CD1c-positive myeloid dendritic cell (primary cell): ENCODE measurements around the gene GSG1L2.

Source experiments
- DNase-seq: peaks from one replicate; pipeline ENCODE4 v3.0.0-alpha.2; 2016; ENCODE audit errors: extremely low spot score

The GSG1L2 gene

GRCh38 chr17:9821921-9822320 lies at the start of gene GSG1L2:
TSS of gene GSG1L2 (minus strand) at chr17:9822079. CDS start at chr17:9822071, 8 bp downstream.
- DNase-seq: no peak

DNA sequence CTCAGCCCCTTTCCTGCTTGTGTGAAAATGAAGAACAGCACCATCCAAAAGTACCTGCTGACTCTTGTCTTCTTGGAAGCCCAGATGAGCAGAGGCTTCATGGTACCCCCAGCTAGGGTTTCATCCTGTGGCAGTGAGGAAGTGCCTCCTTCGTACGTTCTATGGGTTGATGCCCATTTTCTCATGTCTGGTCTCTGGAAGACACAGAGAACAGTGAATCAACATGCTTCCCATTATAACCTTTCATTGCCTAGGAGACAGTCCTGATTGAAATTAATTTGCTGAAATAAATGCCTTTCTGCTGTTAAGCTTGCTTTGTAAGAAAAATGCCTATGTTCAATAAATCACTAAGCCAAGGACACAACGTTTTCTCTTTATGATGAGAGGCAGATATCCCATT lies 46.7 kb upstream of the GSG1L2 start:
- no peak for DNase-seq

GRCh38 chr17:9865586-9865985 lies 43.7 kb upstream of the GSG1L2 start:
- no peak for DNase-seq

DNA sequence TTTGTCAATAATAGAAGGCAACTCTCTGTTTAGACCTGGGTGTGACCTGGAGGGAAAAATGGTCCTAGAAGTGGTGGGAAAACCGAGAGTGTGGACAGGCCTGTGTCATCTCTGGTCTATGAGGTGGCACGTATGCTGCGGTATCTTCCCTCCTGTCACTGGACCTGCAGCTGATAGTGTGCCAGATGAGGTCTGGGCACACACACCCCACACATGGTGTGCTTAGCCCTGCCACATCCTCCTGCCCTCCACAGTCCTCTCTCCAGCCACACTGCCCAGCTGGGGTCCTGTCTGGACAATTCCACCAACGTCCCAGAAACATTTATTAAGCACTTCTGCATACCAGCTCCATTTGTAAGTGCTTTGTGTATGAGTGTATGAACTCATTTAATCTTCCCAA lies 41.1 kb upstream of the GSG1L2 start:
- DNase-seq: no peak

- no peak for DNase-seq
These were observed 40.3 kb upstream of the GSG1L2 start for GRCh38 chr17:9862220-9862619.

GRCh38 chr17:9860851-9861250 lies 39.0 kb upstream of the GSG1L2 start:
- no peak for DNase-seq

DNA sequence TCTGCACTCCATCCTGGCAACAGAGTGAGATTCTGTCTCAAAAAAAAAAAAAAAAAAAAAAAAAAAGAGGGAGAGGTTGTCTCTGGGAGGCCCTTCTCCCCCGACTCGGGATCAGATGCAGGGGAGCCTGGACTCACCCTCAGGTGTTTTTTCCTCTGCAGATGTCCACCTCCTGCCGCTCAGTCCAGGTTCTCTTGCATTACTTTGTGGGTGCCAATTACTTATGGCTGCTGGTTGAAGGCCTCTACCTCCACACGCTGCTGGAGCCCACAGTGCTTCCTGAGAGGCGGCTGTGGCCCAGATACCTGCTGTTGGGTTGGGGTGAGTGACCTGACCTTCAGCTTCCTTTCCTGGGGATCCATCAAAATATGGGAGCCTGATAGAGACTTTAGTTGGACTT lies 37.9 kb upstream of the GSG1L2 start:
- DNase-seq: no peak

- no peak for DNase-seq
These were observed 33.2 kb upstream of the GSG1L2 start for GRCh38 chr17:9855036-9855435.

DNA sequence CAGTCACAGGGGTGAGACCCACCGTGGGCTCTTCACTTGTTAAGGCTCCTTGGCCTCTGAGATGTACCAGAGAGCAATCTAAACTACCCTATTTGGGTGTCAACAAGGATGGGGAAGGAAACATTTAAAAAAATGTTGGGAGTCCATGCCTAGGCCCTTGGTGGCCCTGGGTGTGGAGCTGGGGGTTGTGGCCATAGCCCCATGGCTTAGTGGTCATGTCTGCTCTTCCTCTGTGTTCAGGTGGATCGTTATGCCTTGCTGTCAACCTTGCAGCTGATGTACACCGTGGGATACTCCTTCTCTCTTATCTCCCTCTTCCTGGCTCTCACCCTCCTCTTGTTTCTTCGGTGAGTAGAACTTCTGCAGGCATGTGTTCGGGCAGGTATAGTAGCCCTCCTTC lies 32.4 kb upstream of the GSG1L2 start:
- DNase-seq: no peak

GRCh38 chr17:9850151-9850550 lies 28.3 kb upstream of the GSG1L2 start:
- DNase-seq: no peak

DNA sequence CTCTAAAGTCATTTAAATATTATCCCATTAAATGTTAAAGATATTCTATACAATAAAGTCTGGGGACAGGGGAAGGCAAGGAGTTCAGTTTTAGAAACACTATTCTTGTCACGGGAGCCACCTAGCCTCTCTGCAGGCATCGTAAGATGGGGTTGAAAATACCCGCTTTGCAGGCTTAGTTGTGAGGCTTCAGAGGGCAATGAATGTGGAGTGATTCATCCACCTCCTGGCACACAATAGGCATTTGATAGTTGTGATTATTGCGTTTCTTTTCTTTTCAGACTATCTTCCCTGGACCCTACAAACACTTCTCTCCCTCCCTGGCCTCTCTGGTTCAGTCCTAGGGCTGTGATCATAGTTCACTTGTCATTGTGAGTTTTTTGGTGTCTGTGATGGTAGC lies 23.4 kb upstream of the GSG1L2 start:
- DNase-seq: no peak

- no peak for DNase-seq
These were observed 22.3 kb upstream of the GSG1L2 start for GRCh38 chr17:9844153-9844552.

DNA sequence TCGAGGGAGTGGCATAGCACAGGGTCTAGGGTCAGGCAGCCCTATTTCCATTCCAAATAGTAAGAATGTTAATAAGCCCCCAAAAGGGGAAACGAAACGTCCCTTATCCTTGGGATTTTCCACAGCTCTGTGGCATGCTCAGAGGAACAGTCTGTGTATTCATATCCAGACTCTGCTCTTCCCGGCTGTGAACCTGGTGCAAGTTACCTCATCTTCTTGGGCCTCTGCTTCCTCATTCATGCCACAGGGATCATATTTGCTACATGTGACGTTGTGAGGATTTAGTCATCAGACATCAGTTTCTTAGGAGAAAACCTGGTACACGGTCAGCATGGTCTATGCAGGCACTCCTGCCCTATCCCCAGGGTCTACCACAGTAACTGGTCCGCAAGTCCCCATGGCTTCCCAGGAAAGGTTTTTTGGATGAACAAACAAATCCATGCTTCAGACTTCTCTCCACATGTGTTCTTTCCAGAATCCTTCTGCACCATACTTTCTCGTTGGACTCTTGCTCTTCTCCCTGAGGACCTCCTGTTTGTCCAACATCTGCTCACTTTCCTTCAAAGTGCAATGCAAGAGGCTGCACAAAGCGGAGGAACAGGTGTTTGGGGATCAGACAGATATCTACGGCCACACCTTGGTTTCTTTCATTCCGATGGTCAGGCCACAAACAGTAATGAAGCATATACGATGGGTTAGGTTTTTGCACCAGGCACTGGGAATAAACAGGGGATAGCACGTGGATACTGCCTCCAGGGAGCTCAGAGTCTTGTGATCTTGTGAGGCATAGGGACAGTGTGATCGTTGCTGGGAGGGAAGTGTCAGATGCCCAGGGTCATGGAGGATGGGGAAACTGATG lies 21.5 kb upstream of the GSG1L2 start:
- DNase-seq: no peak

DNA sequence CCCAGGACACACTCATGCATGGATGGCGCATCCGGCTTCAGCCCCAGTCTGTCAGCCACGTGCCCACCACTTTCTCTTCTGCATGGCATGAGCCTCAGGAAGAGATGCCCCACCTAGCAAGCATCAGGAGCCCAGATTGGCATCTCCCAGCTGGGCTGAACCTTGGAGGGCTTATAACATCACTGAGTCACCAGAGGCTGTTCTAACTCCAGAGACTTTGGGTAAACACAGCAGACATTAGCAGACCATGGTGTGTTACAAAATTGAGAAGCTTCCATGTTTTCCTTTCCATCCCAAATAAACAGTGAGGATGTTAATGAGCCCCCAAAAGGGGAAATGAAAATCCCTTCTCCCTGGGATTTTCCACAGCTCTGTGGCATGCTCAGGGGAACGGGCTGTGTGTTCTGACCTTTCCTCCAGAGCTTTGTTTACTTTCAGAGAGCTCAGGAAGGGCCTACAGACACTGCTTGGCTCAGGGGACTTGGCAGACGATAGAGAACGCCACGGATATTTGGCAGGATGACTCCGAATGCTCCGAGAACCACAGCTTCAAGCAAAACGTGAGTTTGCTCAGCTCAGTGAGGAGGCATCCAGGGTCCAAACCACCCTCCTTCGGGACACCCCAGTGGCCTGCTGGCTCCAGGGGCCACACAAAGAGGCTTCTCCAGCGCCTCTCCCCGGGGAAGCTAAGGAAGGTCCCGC lies 20.3 kb upstream of the GSG1L2 start:
- no peak for DNase-seq

DNA sequence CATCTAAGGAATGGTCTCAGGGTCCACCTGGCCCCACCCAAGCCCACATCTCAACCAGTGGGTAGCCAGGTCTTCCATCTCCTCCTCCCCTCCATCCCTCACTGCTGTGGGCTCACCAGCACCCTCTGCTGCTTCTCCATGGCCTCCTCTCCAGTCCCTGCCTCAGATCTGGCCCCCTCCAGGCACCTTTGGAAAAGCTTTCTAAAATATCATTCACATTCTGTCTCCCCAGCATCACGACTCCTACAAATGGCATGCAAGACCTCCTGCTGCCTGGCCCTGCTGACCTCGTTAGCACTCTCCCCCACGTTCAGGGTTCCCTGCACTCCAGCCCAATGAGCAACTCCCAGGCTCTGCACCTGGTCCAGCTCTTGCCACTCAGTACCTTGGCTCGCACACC lies 17.6 kb upstream of the GSG1L2 start:
- no peak for DNase-seq

- DNase-seq: no peak
These were observed 15.9 kb upstream of the GSG1L2 start for GRCh38 chr17:9837551-9838471.

GRCh38 chr17:9833922-9834321 lies 12.0 kb upstream of the GSG1L2 start:
- DNase-seq: no peak

DNA sequence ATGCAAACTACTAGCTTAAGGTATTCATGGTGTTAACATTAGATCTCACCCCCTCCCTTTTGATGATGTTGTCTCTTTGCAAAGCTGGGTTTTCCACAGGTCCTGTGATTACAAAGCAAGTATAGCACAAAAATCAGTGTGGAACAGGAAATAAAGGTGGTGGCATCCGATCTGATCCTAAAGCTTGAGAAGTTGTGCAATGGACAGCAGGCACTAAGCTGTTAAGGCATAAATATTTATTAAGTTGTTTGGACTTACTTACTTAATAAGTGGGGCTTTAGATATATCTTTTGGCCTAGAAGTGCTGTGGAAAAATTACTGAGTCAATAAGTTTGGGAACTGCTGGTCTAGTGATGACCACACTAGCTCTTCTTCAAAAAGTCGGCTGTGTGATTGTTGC lies 8.8 kb upstream of the GSG1L2 start:
- DNase-seq: no peak

DNA sequence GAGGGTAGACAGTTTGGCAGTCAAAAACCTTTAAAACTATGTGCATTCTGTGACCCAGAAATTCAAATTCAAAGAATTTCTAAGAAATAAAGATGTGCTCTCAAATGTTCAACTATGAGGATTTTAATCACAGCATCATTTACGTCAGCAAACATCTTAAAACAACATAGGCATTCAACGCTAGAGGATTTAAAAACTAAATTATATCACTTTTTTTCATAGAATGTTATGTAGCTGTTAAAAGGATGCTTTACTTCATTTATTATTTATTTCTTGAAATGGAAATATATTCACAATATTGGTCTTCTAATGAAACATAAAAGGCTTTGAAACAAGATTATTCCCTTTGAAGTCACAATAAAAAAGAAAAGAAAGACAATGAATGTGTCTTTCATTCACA lies 7.5 kb upstream of the GSG1L2 start:
- DNase-seq: no peak

- DNase-seq: no peak
These were observed 6.7 kb upstream of the GSG1L2 start for GRCh38 chr17:9828296-9829295.

- no peak for DNase-seq
These were observed 3.8 kb upstream of the GSG1L2 start, which contains the start of gene GLP2R for GRCh38 chr17:9825641-9826150. TSS of gene GLP2R (plus strand) at chr17:9825924. CDS start at chr17:9826064, 140 bp downstream.
